ENCODE data around the gene NELFB.

DNA sequence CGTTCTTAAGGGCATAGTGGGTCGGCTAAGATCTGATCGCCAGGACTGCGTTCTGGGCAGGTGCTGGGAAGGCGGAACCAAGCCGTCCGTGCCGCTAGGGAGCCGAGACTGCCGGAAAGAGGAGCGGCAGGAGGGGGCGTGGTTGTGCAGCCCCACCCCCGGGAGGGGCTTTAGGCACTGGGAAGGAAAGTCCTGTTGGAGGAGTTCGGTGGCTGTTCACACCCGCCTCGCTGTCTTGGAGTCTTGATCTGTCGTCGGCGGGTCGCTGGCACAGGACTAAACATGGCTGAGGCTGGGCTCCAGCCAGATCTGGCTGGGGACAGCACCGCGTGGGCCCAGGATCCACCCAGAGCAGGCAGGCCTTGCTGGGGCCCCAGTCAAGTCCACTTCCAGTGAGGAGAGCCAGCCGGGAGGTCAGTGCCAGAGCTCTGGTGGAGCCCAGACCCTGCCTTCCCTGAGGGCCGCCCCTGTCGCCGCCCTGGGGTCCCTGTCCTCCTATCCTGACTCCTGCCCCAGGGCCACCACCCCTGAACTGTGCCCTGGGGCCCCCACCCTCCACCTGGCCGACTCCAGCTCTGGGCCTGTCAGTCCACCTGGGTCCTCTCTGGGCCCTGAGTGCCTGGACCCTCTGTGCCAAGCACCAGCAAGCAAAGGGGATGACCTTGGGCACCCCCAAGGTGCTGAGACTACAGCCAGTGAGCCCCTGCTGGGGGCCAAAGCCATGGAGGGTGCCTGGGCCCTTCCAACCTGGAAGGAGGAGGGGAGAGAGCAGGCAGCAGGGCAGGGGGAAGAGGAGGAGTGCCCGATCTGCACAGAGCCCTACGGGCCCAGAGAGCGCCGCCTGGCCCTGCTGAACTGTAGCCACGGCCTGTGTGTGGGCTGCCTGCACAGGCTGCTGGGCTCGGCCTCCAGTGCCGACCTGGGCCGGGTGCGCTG, 37.6 kb upstream of the NELFB start:
- TF ChIP-seq POLR2A (IDR thresholded peaks at IDR 0.05; ENCODE audit: low read length) = no peak
- no peak for TF ChIP-seq GATA1 (IDR thresholded peaks at IDR 0.05; ENCODE audit: low read depth, low read length)
